HepG2 (cell line): Measurements from ENCODE around the gene PPP1R13L. TPM values are rescaled to one million over a fixed set of nuclear protein-coding genes. Genes with fewer than 3 reads are reported as not detected.
A peak's percentile ranks its signal among the peaks of the same experiment; 100 is the strongest.

Experiments
- BCL3 ChIP-seq: sonication (generic); formaldehyde crosslinking; IDR thresholded peaks from 2 replicates; pipeline ENCODE4 v1.5.1; 2020; ENCODE audit warnings: mild to moderate bottlenecking, missing genetic modification reagents, moderate library complexity
- CREB1 ChIP-seq, 2 experiments: fragments of 450-650 bp in 1 of 2; IDR thresholded peaks; 2 replicates each; pipeline ENCODE4 v1.6.1; 2016 to 2017; ENCODE audit warnings: control low read depth in 1 of 2, mild to moderate bottlenecking in 1 of 2, missing compliant biosample characterization in 1 of 2, missing genetic modification characterization in 1 of 2
- ELF3 ChIP-seq: IDR thresholded peaks from 2 replicates; pipeline ENCODE4 v1.6.1; 2016; ENCODE audit warnings: missing genetic modification reagents, missing compliant biosample characterization
- HOXA5 ChIP-seq: sonication (generic); formaldehyde crosslinking; IDR thresholded peaks from 2 replicates; pipeline ENCODE4 v1.4.0; 2020; ENCODE audit warnings: missing genetic modification reagents
- IRF9 ChIP-seq: sonication (generic); formaldehyde crosslinking; IDR thresholded peaks from 2 replicates; pipeline ENCODE4 v1.8.0; 2022; ENCODE audit warnings: missing genetic modification reagents, mild to moderate bottlenecking, borderline replicate concordance
- KLF6 ChIP-seq: IDR thresholded peaks from 2 replicates; pipeline ENCODE4 v1.8.0; 2016; ENCODE audit warnings: missing biosample characterization, missing genetic modification reagents
- MAFK ChIP-seq, 2 experiments: IDR thresholded peaks in 1 of 2; conservative IDR thresholded peaks in 1 of 2; 2 replicates each; pipeline ENCODE4 v1.6.1; 2011; ENCODE audit warnings: improper control_type of control experiment in 2 of 2, low read length in 2 of 2
- MXD4 ChIP-seq: IDR thresholded peaks from 2 replicates; pipeline ENCODE4 v1.6.1; 2016; ENCODE audit warnings: mild to moderate bottlenecking, missing biosample characterization, missing genetic modification reagents
- NCOR1 ChIP-seq: fragments of 200-600 bp; sonication (generic); IDR thresholded peaks from 2 replicates; pipeline ENCODE4 v1.7.0; 2017; ENCODE audit warnings: antibody characterized with exemption, low read length, borderline replicate concordance
- NONO ChIP-seq, 2 experiments: fragments of 450-650 bp in 1 of 2; sonication (generic) in 1 of 2; formaldehyde crosslinking in 1 of 2; IDR thresholded peaks in 1 of 2; conservative IDR thresholded peaks in 1 of 2; 2 replicates each; pipeline versions ENCODE4 v1.6.1 to v1.8.0; 2017 to 2022; ENCODE audit warnings: mild to moderate bottlenecking in 1 of 2, missing genetic modification reagents in 1 of 2, moderate library complexity in 1 of 2
- RARA ChIP-seq: IDR thresholded peaks from 2 replicates; pipeline ENCODE4 v1.6.1; 2016; ENCODE audit warnings: missing genetic modification reagents, missing compliant biosample characterization
- SALL1 ChIP-seq: sonication (generic); formaldehyde crosslinking; IDR thresholded peaks from 2 replicates; pipeline ENCODE4 v1.8.0; 2022; ENCODE audit warnings: mild to moderate bottlenecking, missing genetic modification reagents
- SALL2 ChIP-seq: sonication (generic); formaldehyde crosslinking; IDR thresholded peaks from 2 replicates; pipeline ENCODE4 v1.8.1; 2023; ENCODE audit warnings: mild to moderate bottlenecking, missing genetic modification reagents, inconsistent platforms
- SAP130 ChIP-seq: IDR thresholded peaks from 2 replicates; pipeline ENCODE4 v1.6.1; 2016; ENCODE audit warnings: low read depth
- SATB2 ChIP-seq: sonication (generic); formaldehyde crosslinking; IDR thresholded peaks from 2 replicates; pipeline ENCODE4 v1.5.0; 2020; ENCODE audit warnings: missing genetic modification reagents
- SP140L ChIP-seq: sonication (generic); formaldehyde crosslinking; IDR thresholded peaks from 2 replicates; pipeline ENCODE4 v1.4.0; 2020; ENCODE audit warnings: missing genetic modification reagents, borderline replicate concordance
- SP5 ChIP-seq: IDR thresholded peaks from 2 replicates; pipeline ENCODE4 v1.6.1; 2016; ENCODE audit warnings: low read depth, borderline replicate concordance
- ZBTB1 ChIP-seq: sonication (generic); formaldehyde crosslinking; IDR thresholded peaks from 2 replicates; pipeline ENCODE4 v1.4.0; 2020; ENCODE audit warnings: missing genetic modification reagents, borderline replicate concordance
- ZBTB14 ChIP-seq: sonication (generic); formaldehyde crosslinking; IDR thresholded peaks from 2 replicates; pipeline ENCODE4 v1.4.0; 2020; ENCODE audit warnings: missing genetic modification reagents
- ZNF350 ChIP-seq: sonication (generic); formaldehyde crosslinking; IDR thresholded peaks from 2 replicates; pipeline ENCODE4 v1.4.0; 2020; ENCODE audit warnings: mild to moderate bottlenecking, low read depth, missing genetic modification reagents, borderline replicate concordance
- ZNF549 ChIP-seq: sonication (generic); formaldehyde crosslinking; IDR thresholded peaks from 2 replicates; pipeline ENCODE4 v1.5.0; 2020; ENCODE audit warnings: missing genetic modification reagents
- ZNF672 ChIP-seq: sonication (generic); formaldehyde crosslinking; IDR thresholded peaks from 2 replicates; pipeline ENCODE4 v1.8.1; 2022; ENCODE audit warnings: missing genetic modification reagents
- ZNF746 ChIP-seq: sonication (generic); formaldehyde crosslinking; IDR thresholded peaks from 2 replicates; pipeline ENCODE4 v1.8.0; 2022; ENCODE audit warnings: mild to moderate bottlenecking, missing genetic modification reagents
- ZNF788 ChIP-seq: sonication (generic); formaldehyde crosslinking; IDR thresholded peaks from 2 replicates; pipeline ENCODE4 v1.5.0; 2020; ENCODE audit warnings: mild to moderate bottlenecking, missing genetic modification reagents, borderline replicate concordance
- ZNF883 ChIP-seq: sonication (generic); formaldehyde crosslinking; IDR thresholded peaks from 2 replicates; pipeline ENCODE4 v1.5.1; 2020; ENCODE audit warnings: mild to moderate bottlenecking, missing genetic modification reagents; ENCODE audit errors: not compliant biosample characterization
- ZUFSP ChIP-seq: sonication (generic); formaldehyde crosslinking; IDR thresholded peaks from 2 replicates; pipeline ENCODE4 v1.9.0; 2021; ENCODE audit warnings: missing genetic modification reagents, mild to moderate bottlenecking, borderline replicate concordance
- polyA plus RNA-seq, 8 experiments: library from polyadenylated mRNA; depleted of rRNA in 3 of 8; stranded (reverse) in 7 of 8; unstranded in 1 of 8; fragments of >200 nt; fragmentation: Illumina TruSeq in 4 of 8; extraction: Trizol in 4 of 8; gene quantifications; 2 replicates each; pipeline versions ENCODE4 v1.2.1 to v1.2.3, GENCODE V29; 2011 to 2016; ENCODE audit warnings: low read depth in 4 of 8, missing spikeins in 1 of 8, mixed read lengths in 1 of 8; ENCODE audit not compliant: insufficient read depth in 1 of 8
- total RNA-seq, 5 experiments: library from RNA; depleted of rRNA; stranded (reverse); fragments of >200 nt; fragmentation: Illumina TruSeq; extraction: Trizol; gene quantifications; 2 replicates each; pipeline ENCODE4 v1.2.3, GENCODE V29; 2016; ENCODE audit warnings: low read depth in 1 of 5

The PPP1R13L gene
- total and polyA plus RNA-seq, 2 of the 13 experiments (the other 11 are each of a cell fraction or from before 2014, with no cell fraction given) = 1.3 to 6.6 TPM

- no peak for TF ChIP-seq NCOR1
- no peak for TF ChIP-seq ZNF788 (CRISPR knock-in tag)
- no peak for TF ChIP-seq SATB2
- TF ChIP-seq ZBTB14 = peak; percentile 78
- TF ChIP-seq ZNF549 (CRISPR knock-in tag) = no peak
- TF ChIP-seq IRF9 (CRISPR knock-in tag) = no peak
- no peak for TF ChIP-seq CREB1 (IDR thresholded peaks at IDR 0.05)
- TF ChIP-seq CREB1 (CRISPR knock-in tag; IDR thresholded peaks at IDR 0.05) = no peak
- peak; percentile 57; the same call in 1 of the 2 replicates for TF ChIP-seq SALL2 (CRISPR knock-in tag)
- no peak for TF ChIP-seq ZNF672 (CRISPR knock-in tag)
- no peak for TF ChIP-seq NONO (IDR thresholded peaks at IDR 0.05)
- TF ChIP-seq NONO (CRISPR knock-in tag; conservative IDR thresholded peaks at IDR 0.05) = 0 out of 2 replicates have a peak, but pooled peaks have one; percentile 26
- TF ChIP-seq SALL1 (CRISPR knock-in tag) = peak; percentile 43; the same call in 1 of the 2 replicates
- no peak for TF ChIP-seq ZNF883
- peak; percentile 65 for TF ChIP-seq SP5
- peak; percentile 82 for TF ChIP-seq RARA (CRISPR knock-in tag)
- TF ChIP-seq ELF3 (CRISPR knock-in tag) = no peak
- no peak for TF ChIP-seq MAFK (conservative IDR thresholded peaks at IDR 0.05 in 1 of 2, IDR thresholded peaks at IDR 0.05 in 1 of 2; ENCODE audit: low read length in 2 of 2)
- no peak for TF ChIP-seq SP140L (CRISPR knock-in tag)
- TF ChIP-seq SAP130 (CRISPR knock-in tag) = peak; percentile 74
- no peak for TF ChIP-seq ZNF350 (CRISPR knock-in tag)
- TF ChIP-seq ZUFSP (CRISPR knock-in tag) = no peak
- no peak for TF ChIP-seq MXD4 (CRISPR knock-in tag)
- no peak for TF ChIP-seq ZBTB1 (CRISPR knock-in tag)
- TF ChIP-seq HOXA5 = no peak
- no peak; the same call in 1 of the 2 replicates for TF ChIP-seq BCL3 (CRISPR knock-in tag)
- no peak for TF ChIP-seq KLF6 (CRISPR knock-in tag)
- no peak for TF ChIP-seq ZNF746 (CRISPR knock-in tag)
Measured at GRCh38 chr19:45444318-45445041, 39.6 kb upstream of the PPP1R13L start (continued).
